HepG2 (cell line): ENCODE results near the gene EHD1. TPM values are rescaled to one million over a fixed set of nuclear protein-coding genes. Genes with fewer than 3 reads are reported as not detected.

Source experiments
- ETV5 ChIP-seq: IDR thresholded peaks from 2 replicates; pipeline ENCODE4 v1.6.1; 2018; ENCODE audit warnings: missing biosample characterization, missing genetic modification reagents, inconsistent platforms, borderline replicate concordance
- FOSL2 ChIP-seq: sonication (generic); formaldehyde crosslinking; IDR thresholded peaks from 2 replicates; pipeline ENCODE4 v1.4.0; 2020; ENCODE audit warnings: missing genetic modification reagents
- GATAD1 ChIP-seq: IDR thresholded peaks from 2 replicates; pipeline ENCODE4 v1.6.1; 2016; ENCODE audit warnings: missing genetic modification reagents, missing compliant biosample characterization
- HDAC2 ChIP-seq: sonication (generic); formaldehyde crosslinking; IDR thresholded peaks from 2 replicates; pipeline ENCODE4 v1.4.0; 2020; ENCODE audit warnings: missing genetic modification reagents
- HIC2 ChIP-seq: sonication (generic); formaldehyde crosslinking; IDR thresholded peaks from 2 replicates; pipeline ENCODE4 v1.9.0; 2022; ENCODE audit warnings: low read depth, missing genetic modification reagents
- HNRNPK ChIP-seq: fragments of 200-400 bp; formaldehyde crosslinking; IDR thresholded peaks from 2 replicates; pipeline ENCODE4 v1.6.1; 2018; ENCODE audit warnings: low read length, low read depth, moderate library complexity, mild to moderate bottlenecking; ENCODE audit not compliant: poor library complexity, severe bottlenecking
- HNRNPL ChIP-seq: fragments of 200-400 bp; formaldehyde crosslinking; IDR thresholded peaks from 2 replicates; pipeline ENCODE4 v1.6.1; 2017; ENCODE audit warnings: mild to moderate bottlenecking, low read depth, low read length
- MXI1 ChIP-seq: IDR thresholded peaks from 3 replicates; pipeline ENCODE4 v1.6.1; 2012; ENCODE audit warnings: low read depth, low read length, inconsistent platforms, borderline replicate concordance
- POGK ChIP-seq: sonication (generic); formaldehyde crosslinking; conservative IDR thresholded peaks from 2 replicates; pipeline ENCODE4 v1.8.0; 2022; ENCODE audit warnings: mild to moderate bottlenecking, moderate library complexity, missing genetic modification reagents
- RBFOX2 ChIP-seq: fragments of 200-400 bp; formaldehyde crosslinking; IDR thresholded peaks from 2 replicates; pipeline ENCODE4 v1.6.1; 2017; ENCODE audit warnings: low read depth, mild to moderate bottlenecking, low read length
- RFX5 ChIP-seq: IDR thresholded peaks from 2 replicates; pipeline ENCODE4 v1.6.1; 2011; ENCODE audit warnings: low read depth, low read length, improper control_type of control experiment
- RXRA ChIP-seq: sonication (generic); formaldehyde crosslinking; IDR thresholded peaks from 2 replicates; pipeline ENCODE4 v1.5.1; 2020; ENCODE audit warnings: missing genetic modification reagents
- RXRB ChIP-seq: IDR thresholded peaks from 2 replicates; pipeline ENCODE4 v1.6.1; 2016; ENCODE audit warnings: borderline replicate concordance, missing genetic modification reagents, missing compliant biosample characterization
- SAP130 ChIP-seq: IDR thresholded peaks from 2 replicates; pipeline ENCODE4 v1.6.1; 2016; ENCODE audit warnings: low read depth
- SCMH1 ChIP-seq: sonication (generic); formaldehyde crosslinking; IDR thresholded peaks from 2 replicates; pipeline ENCODE4 v1.9.0; 2021; ENCODE audit warnings: missing genetic modification reagents, mild to moderate bottlenecking, borderline replicate concordance
- THAP11 ChIP-seq: IDR thresholded peaks from 2 replicates; pipeline ENCODE4 v1.6.1; 2016; ENCODE audit warnings: missing biosample characterization, missing genetic modification reagents
- ZBTB21 ChIP-seq: sonication (generic); formaldehyde crosslinking; IDR thresholded peaks from 2 replicates; pipeline ENCODE4 v1.4.0; 2020; ENCODE audit warnings: missing genetic modification reagents
- ZNF263 ChIP-seq: sonication (generic); formaldehyde crosslinking; IDR thresholded peaks from 2 replicates; pipeline ENCODE4 v1.4.0; 2020; ENCODE audit warnings: missing genetic modification reagents
- ZNF317 ChIP-seq: sonication (generic); formaldehyde crosslinking; IDR thresholded peaks from 2 replicates; pipeline ENCODE4 v1.5.0; 2020; ENCODE audit warnings: mild to moderate bottlenecking, missing genetic modification reagents
- ZNF891 ChIP-seq: sonication (generic); formaldehyde crosslinking; IDR thresholded peaks from 2 replicates; pipeline ENCODE4 v1.5.0; 2020; ENCODE audit warnings: mild to moderate bottlenecking, missing genetic modification reagents
- polyA plus RNA-seq, 8 experiments: library from polyadenylated mRNA; depleted of rRNA in 3 of 8; stranded (reverse) in 7 of 8; unstranded in 1 of 8; fragments of >200 nt; fragmentation: Illumina TruSeq in 4 of 8; extraction: Trizol in 4 of 8; gene quantifications; 2 replicates each; pipeline versions ENCODE4 v1.2.1 to v1.2.3, GENCODE V29; 2011 to 2016; ENCODE audit warnings: low read depth in 4 of 8, missing spikeins in 1 of 8, mixed read lengths in 1 of 8; ENCODE audit not compliant: insufficient read depth in 1 of 8
- total RNA-seq, 5 experiments: library from RNA; depleted of rRNA; stranded (reverse); fragments of >200 nt; fragmentation: Illumina TruSeq; extraction: Trizol; gene quantifications; 2 replicates each; pipeline ENCODE4 v1.2.3, GENCODE V29; 2016; ENCODE audit warnings: low read depth in 1 of 5
- TF ChIP-seq, protein P1 (sequence below): sonication (generic); formaldehyde crosslinking; IDR thresholded peaks from 2 replicates; pipeline ENCODE4 v1.8.0; 2022; ENCODE audit warnings: mild to moderate bottlenecking, missing genetic modification reagents; ENCODE audit not compliant: insufficient replicate concordance
- TF ChIP-seq, protein P2 (sequence below): sonication (generic); formaldehyde crosslinking; IDR thresholded peaks from 2 replicates; pipeline ENCODE4 v1.9.0; 2021; ENCODE audit warnings: missing genetic modification reagents, mild to moderate bottlenecking, borderline replicate concordance

Gene EHD1
- total and polyA plus RNA-seq, 2 of the 13 experiments (the other 11 are each of a cell fraction or from before 2014, with no cell fraction given): 23.6 to 26.6 TPM

GRCh38 chr11:64856382-64857227 lies 21.8 kb downstream of the EHD1 start (continued):
- peak; percentile 73; the same call in 1 of the 2 replicates for TF ChIP-seq ETV5 (CRISPR knock-in tag)
- no peak for TF ChIP-seq POGK (CRISPR knock-in tag)
- TF ChIP-seq SAP130 (CRISPR knock-in tag): peak; percentile 59
- peak; percentile 63 for TF ChIP-seq ZNF263 (CRISPR knock-in tag)
- TF ChIP-seq HNRNPK: no peak
- TF ChIP-seq RXRB (CRISPR knock-in tag): 0 out of 2 replicates have a peak, but pooled peaks have one; percentile 21
- TF ChIP-seq, protein P1, sequence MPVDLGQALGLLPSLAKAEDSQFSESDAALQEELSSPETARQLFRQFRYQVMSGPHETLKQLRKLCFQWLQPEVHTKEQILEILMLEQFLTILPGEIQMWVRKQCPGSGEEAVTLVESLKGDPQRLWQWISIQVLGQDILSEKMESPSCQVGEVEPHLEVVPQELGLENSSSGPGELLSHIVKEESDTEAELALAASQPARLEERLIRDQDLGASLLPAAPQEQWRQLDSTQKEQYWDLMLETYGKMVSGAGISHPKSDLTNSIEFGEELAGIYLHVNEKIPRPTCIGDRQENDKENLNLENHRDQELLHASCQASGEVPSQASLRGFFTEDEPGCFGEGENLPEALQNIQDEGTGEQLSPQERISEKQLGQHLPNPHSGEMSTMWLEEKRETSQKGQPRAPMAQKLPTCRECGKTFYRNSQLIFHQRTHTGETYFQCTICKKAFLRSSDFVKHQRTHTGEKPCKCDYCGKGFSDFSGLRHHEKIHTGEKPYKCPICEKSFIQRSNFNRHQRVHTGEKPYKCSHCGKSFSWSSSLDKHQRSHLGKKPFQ (CRISPR knock-in tag): peak; percentile 52
- no peak for TF ChIP-seq RFX5
- peak; percentile 64; the same call in 1 of the 2 replicates for TF ChIP-seq ZBTB21 (CRISPR knock-in tag)
- TF ChIP-seq HIC2 (CRISPR knock-in tag): 0 out of 2 replicates have a peak, but pooled peaks have one; percentile 15
- TF ChIP-seq RXRA (CRISPR knock-in tag): peak; percentile 39; the same call in 1 of the 2 replicates
- TF ChIP-seq ZNF891 (CRISPR knock-in tag): no peak
- 0 out of 2 replicates have a peak, but pooled peaks have one; percentile 43 for TF ChIP-seq THAP11 (CRISPR knock-in tag)
- TF ChIP-seq, protein P2, sequence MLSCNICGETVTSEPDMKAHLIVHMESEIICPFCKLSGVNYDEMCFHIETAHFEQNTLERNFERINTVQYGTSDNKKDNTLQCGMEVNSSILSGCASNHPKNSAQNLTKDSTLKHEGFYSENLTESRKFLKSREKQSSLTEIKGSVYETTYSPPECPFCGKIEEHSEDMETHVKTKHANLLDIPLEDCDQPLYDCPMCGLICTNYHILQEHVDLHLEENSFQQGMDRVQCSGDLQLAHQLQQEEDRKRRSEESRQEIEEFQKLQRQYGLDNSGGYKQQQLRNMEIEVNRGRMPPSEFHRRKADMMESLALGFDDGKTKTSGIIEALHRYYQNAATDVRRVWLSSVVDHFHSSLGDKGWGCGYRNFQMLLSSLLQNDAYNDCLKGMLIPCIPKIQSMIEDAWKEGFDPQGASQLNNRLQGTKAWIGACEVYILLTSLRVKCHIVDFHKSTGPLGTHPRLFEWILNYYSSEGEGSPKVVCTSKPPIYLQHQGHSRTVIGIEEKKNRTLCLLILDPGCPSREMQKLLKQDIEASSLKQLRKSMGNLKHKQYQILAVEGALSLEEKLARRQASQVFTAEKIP: no peak
- TF ChIP-seq HNRNPL: 0 out of 2 replicates have a peak, but pooled peaks have one; percentile 47
- no peak for TF ChIP-seq SCMH1 (CRISPR knock-in tag)
- TF ChIP-seq HDAC2: 0 out of 2 replicates have a peak, but pooled peaks have one; percentile 17
- TF ChIP-seq FOSL2 (CRISPR knock-in tag): peak; percentile 95
- no peak for TF ChIP-seq ZNF317 (CRISPR knock-in tag)
- TF ChIP-seq GATAD1 (CRISPR knock-in tag): peak; percentile 48; the same call in 1 of the 2 replicates
- TF ChIP-seq MXI1: peak; percentile 40; the same call in 1 of the 3 replicates
- TF ChIP-seq RBFOX2: 0 out of 2 replicates have a peak, but pooled peaks have one; percentile 23
